GM23248 (cell line): ENCODE data around the gene TLK2. TPM values are rescaled to one million over a fixed set of nuclear protein-coding genes. Genes with fewer than 3 reads are reported as not detected.
"Not testable (repeated sequence)": the region's sequence is repeated elsewhere in the genome, so short reads cannot be mapped to it uniquely, and the experiment has no call there.

ENCODE experiments used
- DNase-seq: peaks from one replicate; pipeline ENCODE4 v3.0.0-alpha.2; 2015
- H2AFZ ChIP-seq: fragments of 200-600 bp; sonication (generic); 2 replicates; pipeline ENCODE4 v1.6.1; 2016; ENCODE audit warnings: antibody characterized with exemption
- H3F3A ChIP-seq: fragments of 200-600 bp; sonication (generic); 2 replicates; pipeline ENCODE4 v1.6.1; 2016; ENCODE audit warnings: mild to moderate bottlenecking, antibody characterized with exemption, mixed run types; ENCODE audit not compliant: insufficient read depth
- H3K27ac ChIP-seq: fragments of 200-600 bp; sonication (generic); 2 replicates; pipeline ENCODE4 v1.5.1; 2016; ENCODE audit warnings: mild to moderate bottlenecking
- H3K27me3 ChIP-seq: fragments of 200-600 bp; sonication (generic); replicated peaks from 2 replicates; pipeline ENCODE4 v1.6.1; 2016; ENCODE audit warnings: mild to moderate bottlenecking; ENCODE audit not compliant: insufficient read depth
- H3K36me3 ChIP-seq: fragments of 200-600 bp; sonication (generic); 2 replicates; pipeline ENCODE4 v1.6.1; 2016; ENCODE audit warnings: low read depth, mild to moderate bottlenecking
- H3K4me1 ChIP-seq: fragments of 200-600 bp; sonication (generic); 2 replicates; pipeline ENCODE4 v1.6.1; 2016; ENCODE audit warnings: mild to moderate bottlenecking; ENCODE audit not compliant: insufficient read depth
- H3K4me2 ChIP-seq: fragments of 200-600 bp; sonication (generic); one replicate; pipeline ENCODE4 v1.6.1; 2016; ENCODE audit warnings: mild to moderate bottlenecking; ENCODE audit not compliant: unreplicated experiment
- H3K4me3 ChIP-seq: fragments of 200-600 bp; sonication (generic); 2 replicates; pipeline ENCODE4 v1.5.1; 2016; ENCODE audit warnings: mild to moderate bottlenecking
- H3K79me2 ChIP-seq: fragments of 200-600 bp; sonication (generic); 2 replicates; pipeline ENCODE4 v1.6.1; 2016; ENCODE audit warnings: mild to moderate bottlenecking; ENCODE audit not compliant: insufficient read depth
- H3K9ac ChIP-seq: fragments of 200-600 bp; sonication (generic); 2 replicates; pipeline ENCODE4 v1.6.1; 2016; ENCODE audit warnings: mild to moderate bottlenecking
- H3K9me2 ChIP-seq: fragments of 200-600 bp; sonication (generic); 2 replicates; pipeline ENCODE4 v1.6.1; 2016; ENCODE audit warnings: mixed run types, mild to moderate bottlenecking, moderate library complexity; ENCODE audit not compliant: insufficient read depth
- H3K9me3 ChIP-seq: fragments of 200-600 bp; sonication (generic); one replicate; pipeline ENCODE4 v1.6.1; 2017; ENCODE audit warnings: low read depth
- H4K20me1 ChIP-seq: fragments of 200-600 bp; sonication (generic); 2 replicates; pipeline ENCODE4 v1.6.0; 2016; ENCODE audit not compliant: insufficient read depth
- EZH2 ChIP-seq: fragments of 200-600 bp; sonication (generic); IDR thresholded peaks from 2 replicates; pipeline ENCODE4 v1.6.1; 2018; ENCODE audit warnings: antibody characterized with exemption, mild to moderate bottlenecking; ENCODE audit not compliant: insufficient read depth, poor library complexity, severe bottlenecking
- EZH2phosphoT487 ChIP-seq: fragments of 200-600 bp; sonication (generic); IDR thresholded peaks from 2 replicates; pipeline ENCODE4 v1.6.1; 2018; ENCODE audit warnings: antibody characterized with exemption, moderate library complexity, mild to moderate bottlenecking, low read depth; ENCODE audit not compliant: insufficient read depth
- WGBS, 2 experiments: methylation state at CpG; one replicate each; pipeline ENCODE4 v1.1.6; 2015 to 2017; ENCODE audit warnings: low lambda C conversion rate in 2 of 2, low coverage in 1 of 2; ENCODE audit errors: missing lambda C conversion rate in 2 of 2; 5-methylcytosine and 5-hydroxymethylcytosine counted together
- in situ Hi-C: fragments of 300-500 bp; cut with MboI; formaldehyde crosslinking; loops from 2 replicates; pipeline ENCODE4 v1.15.0; 2020
- polyA plus RNA-seq: library from polyadenylated mRNA; unstranded; fragments of >200 nt; fragmentation: Nextera tagmentation; extraction: Ambion mirVana; gene quantifications from 2 replicates; pipeline ENCODE4 v1.2.1, GENCODE V29; 2016
- total RNA-seq: library from RNA; depleted of rRNA; stranded (reverse); fragments of >200 nt; shearing (Covaris generic); gene quantifications from 2 replicates; pipeline ENCODE4 v1.2.3, GENCODE V29; 2014

Gene TLK2
- total and polyA plus RNA-seq, 2 experiments from 2014 or later = 12.6 to 37.9 TPM

DNA sequence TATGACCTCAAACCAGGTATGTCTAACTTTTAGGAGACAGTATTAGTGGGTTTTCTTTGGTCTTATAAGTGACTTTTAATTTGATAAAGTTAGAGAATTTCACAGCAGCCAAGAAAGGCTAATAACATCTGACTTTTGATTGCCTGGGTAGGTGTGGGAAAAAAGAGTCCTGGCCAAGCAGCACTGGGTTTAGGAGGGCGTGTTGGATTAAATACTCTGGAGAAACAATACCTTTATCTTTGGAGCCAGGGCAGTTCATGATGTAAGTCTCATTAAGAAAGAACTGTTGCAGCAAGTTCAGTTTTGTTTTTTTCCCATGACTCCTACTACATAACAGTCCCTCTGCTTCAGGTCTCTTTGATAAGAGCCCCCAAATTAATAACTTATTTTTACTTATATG, 122.2 kb downstream of the TLK2 start:
- Histone ChIP-seq H3K4me2 (no peak overlapping the region), H3K9ac (no peak overlapping the region), H3K4me3 (no peak overlapping the region), H3K79me2 (peaks cover 59% of the 10 kb centered on the region), H3K9me2 (no peaks in the 10 kb centered on the region), H3K4me1 (peaks cover 11% of the 10 kb centered on the region; the same call in 1 of the 2 replicates), H3K27me3 (no peaks in the 10 kb centered on the region), H3K27ac (no peak overlapping the region), H4K20me1 (no peaks in the 10 kb centered on the region), H2AFZ (no peak overlapping the region), H3K9me3 (no peaks in the 10 kb centered on the region), H3F3A (peaks cover 22% of the 10 kb centered on the region), H3K36me3 (peaks cover 41% of the 10 kb centered on the region)
- no peak for TF ChIP-seq EZH2
- no peak for TF ChIP-seq EZH2phosphoT487
- in situ Hi-C loops = no loop called here
- 95 to 96% methylated on average over 1 of the region's 1 CpG for WGBS, 2 experiments
- DNase-seq = no peak

DNA sequence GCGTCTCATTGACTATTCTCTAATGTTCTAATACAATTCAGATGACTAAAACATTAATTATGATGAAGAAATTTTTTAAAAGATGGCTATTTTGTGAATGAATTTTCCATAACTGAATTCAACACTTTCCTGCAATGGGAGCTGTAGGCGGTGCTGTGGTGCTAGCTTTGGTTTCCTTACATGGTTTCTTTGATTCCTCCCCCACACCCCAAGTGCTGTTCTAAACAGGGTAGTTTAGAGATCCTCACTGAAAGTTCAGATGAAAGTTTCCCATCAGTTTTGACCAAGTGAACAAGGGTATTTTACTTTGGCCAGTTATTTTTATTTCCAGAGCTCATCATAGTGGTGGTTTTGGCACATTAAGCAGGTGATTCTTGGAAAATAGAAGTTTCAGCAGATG, 122.8 kb downstream of the TLK2 start:
- TF ChIP-seq EZH2 = no peak
- no peak for TF ChIP-seq EZH2phosphoT487
- 70 to 83% methylated on average over 2 of the region's 2 CpGs for WGBS, 2 experiments

DNA sequence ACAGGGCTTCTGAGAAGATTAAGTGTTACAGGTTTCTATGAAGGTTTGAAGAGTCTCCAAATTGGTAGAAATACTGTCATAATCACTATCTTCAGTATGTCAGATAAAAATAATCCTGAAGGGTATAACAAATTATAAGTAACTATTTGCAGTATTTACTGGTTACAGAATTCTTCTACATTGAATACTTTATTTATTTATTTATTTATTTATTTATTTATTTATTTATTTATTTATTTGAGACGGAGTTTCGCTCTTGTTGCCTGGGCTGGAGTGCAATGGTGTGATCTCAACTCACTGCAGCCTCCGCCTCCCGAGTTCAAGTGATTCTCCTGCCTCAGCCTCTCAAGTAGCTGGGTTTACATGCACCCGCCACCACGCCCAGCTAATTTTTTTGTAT, 125.2 kb downstream of the TLK2 start:
- H3K4me2 ChIP-seq, in situ Hi-C loops, H3K27ac ChIP-seq, H3K4me3 ChIP-seq, H3K4me1 ChIP-seq, H4K20me1 ChIP-seq, H3K9me2 ChIP-seq, DNase-seq, H3K27me3 ChIP-seq, H3K9me3 ChIP-seq, H3K9ac ChIP-seq, H2AFZ ChIP-seq: not testable (repeated sequence)
- peaks cover 13% of the 10 kb centered on the region for H3F3A ChIP-seq
- H3K36me3 ChIP-seq = peaks cover 53% of the 10 kb centered on the region; the same call in 1 of the 2 replicates
- peaks cover 51% of the 10 kb centered on the region for H3K79me2 ChIP-seq
- WGBS, 2 experiments = 98 to 100% methylated on average over 6 of the region's 6 CpGs

More for the DNA sequence above, 122.8 kb downstream of the TLK2 start:
- peak; percentile 53 for DNase-seq
- Histone ChIP-seq H2AFZ (no peak overlapping the region), H3K27me3 (no peaks in the 10 kb centered on the region), H3F3A (peaks cover 22% of the 10 kb centered on the region), H3K4me2 (no peak overlapping the region), H4K20me1 (no peaks in the 10 kb centered on the region), H3K9me3 (no peaks in the 10 kb centered on the region), H3K79me2 (peaks cover 52% of the 10 kb centered on the region), H3K36me3 (peaks cover 40% of the 10 kb centered on the region), H3K9me2 (no peaks in the 10 kb centered on the region), H3K27ac (no peak overlapping the region), H3K4me3 (no peak overlapping the region), H3K9ac (no peak overlapping the region), H3K4me1 (peaks cover 11% of the 10 kb centered on the region; the same call in 1 of the 2 replicates)
- in situ Hi-C loops = no loop called here

DNA sequence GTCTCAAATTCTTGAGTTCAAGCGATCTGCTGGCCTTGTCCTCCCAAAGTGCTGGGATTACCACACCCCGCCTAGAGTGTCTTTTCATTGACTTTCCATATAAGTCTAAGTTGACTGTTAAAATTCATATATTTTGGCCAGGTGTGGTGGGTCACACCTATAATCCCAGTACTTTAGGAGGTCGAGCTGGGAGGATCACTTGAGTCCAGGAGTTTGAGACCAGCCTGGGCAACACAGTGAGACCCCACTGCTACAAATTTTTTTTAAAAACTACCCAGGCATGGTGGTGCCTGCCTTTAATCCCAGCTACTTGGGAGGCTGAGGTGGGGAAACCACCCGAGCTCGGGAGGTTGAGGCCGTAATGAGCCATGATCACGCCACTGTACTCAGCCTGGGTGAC, 127.0 kb downstream of the TLK2 start:
- H3K27ac ChIP-seq = no peak overlapping the region
- 94 to 96% methylated on average over 7 of the region's 7 CpGs for WGBS, 2 experiments
- H4K20me1 ChIP-seq = no peaks in the 10 kb centered on the region
- H3K27me3 ChIP-seq = no peaks in the 10 kb centered on the region
- no peak for DNase-seq
- no peaks in the 10 kb centered on the region for H3K9me2 ChIP-seq
- H3K4me2 ChIP-seq = no peak overlapping the region
- H3K9ac ChIP-seq = no peak overlapping the region
- peaks cover 19% of the 10 kb centered on the region for H3F3A ChIP-seq
- TF ChIP-seq EZH2phosphoT487 = no peak
- TF ChIP-seq EZH2 = no peak
- H3K79me2 ChIP-seq = peaks cover 46% of the 10 kb centered on the region
- H3K9me3 ChIP-seq = no peaks in the 10 kb centered on the region
- peaks cover 55% of the 10 kb centered on the region for H3K36me3 ChIP-seq
- in situ Hi-C loops = no loop called here
- H3K4me3 ChIP-seq = no peak overlapping the region
- H2AFZ ChIP-seq = no peak overlapping the region
- H3K4me1 ChIP-seq = no peaks in the 10 kb centered on the region

DNA sequence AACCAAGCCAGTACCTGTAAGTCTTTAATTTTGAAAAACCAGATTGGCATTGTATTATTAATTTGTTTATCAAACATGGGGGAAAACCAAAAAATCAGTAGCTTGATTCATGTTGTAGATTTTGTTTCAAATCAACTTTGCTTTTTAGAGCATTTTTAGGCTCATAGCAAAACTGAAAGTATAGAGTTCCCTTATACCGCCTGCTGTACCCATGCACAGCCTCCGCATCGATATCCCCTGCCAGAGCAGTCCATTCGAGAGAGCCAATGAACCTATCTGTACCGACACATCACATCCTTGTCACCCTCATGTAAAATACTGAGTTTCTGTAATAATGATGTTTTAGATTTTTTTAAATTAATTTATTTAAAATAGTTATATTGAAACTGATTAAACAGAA, 132.7 kb downstream of the TLK2 start:
- no peak overlapping the region for H3K27ac ChIP-seq
- H3K4me1 ChIP-seq = peaks cover 26% of the 10 kb centered on the region
- no peaks in the 10 kb centered on the region for H4K20me1 ChIP-seq
- H3K79me2 ChIP-seq = peaks cover 18% of the 10 kb centered on the region; the same call in 1 of the 2 replicates
- in situ Hi-C loops = no loop called here
- H3K9ac ChIP-seq = no peak overlapping the region
- H3K36me3 ChIP-seq = peaks cover 61% of the 10 kb centered on the region
- H3K4me2 ChIP-seq = no peak overlapping the region
- H3K27me3 ChIP-seq = no peaks in the 10 kb centered on the region
- WGBS, 2 experiments = 96 to 99% methylated on average over 5 of the region's 5 CpGs
- peaks cover 34% of the 10 kb centered on the region for H3F3A ChIP-seq
- no peak for TF ChIP-seq EZH2phosphoT487
- no peak for TF ChIP-seq EZH2
- H2AFZ ChIP-seq = no peak overlapping the region
- H3K9me3 ChIP-seq = no peaks in the 10 kb centered on the region
- H3K4me3 ChIP-seq = no peak overlapping the region
- H3K9me2 ChIP-seq = no peaks in the 10 kb centered on the region
- no peak for DNase-seq
